ENCODE results near the gene PYGO2. TPM values are rescaled to one million over a fixed set of nuclear protein-coding genes. Genes with fewer than 3 reads are reported as not detected.

PYGO2 gene
- total RNA-seq, 1 experiment from 2014 or later: 37.4 TPM

GRCh38 chr1:154955718-154956543, 5.7 kb downstream of the PYGO2 start, which contains the start of gene PBXIP1:
TSS of gene PBXIP1 (minus strand) at chr1:154956099. CDS start at chr1:154953721, 2,378 bp downstream.
- CTCF ChIA-PET: interaction anchor here (0.6 to 3.8 kb wide), 31 partner anchors 15 to 409 kb away, joined by 3 to 77 read pairs (median 4); partner anchors contain the start of genes ADAM15, FLAD1, KRTCAP2 and LENEP
- TF ChIP-seq FOXK1 (CRISPR knock-in tag; IDR thresholded peaks at IDR 0.05) (0 out of 2 replicates have a peak, but pooled peaks have one; percentile 40), ZBTB21 (CRISPR knock-in tag; IDR thresholded peaks at IDR 0.05; ENCODE audit: borderline replicate concordance) (no peak), ZNF532 (CRISPR knock-in tag; IDR thresholded peaks at IDR 0.05; ENCODE audit: borderline replicate concordance) (no peak), HMGXB4 (CRISPR knock-in tag; IDR thresholded peaks at IDR 0.05) (no peak), ETV6 (CRISPR knock-in tag; IDR thresholded peaks at IDR 0.05) (no peak), ZMAT4 (CRISPR knock-in tag; IDR thresholded peaks at IDR 0.05) (peak; percentile 52; the same call in 1 of the 2 replicates), AR (CRISPR knock-in tag; IDR thresholded peaks at IDR 0.05) (0 out of 2 replicates have a peak, but pooled peaks have one; percentile 21), NFATC4 (CRISPR knock-in tag; IDR thresholded peaks at IDR 0.05) (no peak), CTCF (IDR thresholded peaks at IDR 0.05) (no peak), ZNF425 (CRISPR knock-in tag; conservative IDR thresholded peaks at IDR 0.05) (no peak), FOXP4 (CRISPR knock-in tag; IDR thresholded peaks at IDR 0.05) (no peak), ZNF121 (CRISPR knock-in tag; IDR thresholded peaks at IDR 0.05) (no peak), USF1 (CRISPR knock-in tag; IDR thresholded peaks at IDR 0.05) (peak; percentile 86), PRDM15 (CRISPR knock-in tag; IDR thresholded peaks at IDR 0.05) (peak; percentile 75)

More at GRCh38 chr1:154955718-154956543, 5.7 kb downstream of the PYGO2 start, which contains the start of gene PBXIP1:
- DNase-seq (ENCODE audit: low spot score): peak; percentile 85
- Mint-ChIP-seq H3K27me3 (ENCODE audit: low read depth) (no peaks in the 10 kb centered on the region), H3K9me3 (no peaks in the 10 kb centered on the region), H3K36me3 (peaks cover 13% of the 10 kb centered on the region), H3K27ac (peak within 1 kb of the TSS; percentile 99), H3K4me1 (peaks cover 53% of the 10 kb centered on the region), H3K4me3 (peak within 1 kb of the TSS; percentile 97)
- peak; percentile 87 for ATAC-seq
- POLR2A ChIA-PET: interaction anchor here (0.8 to 4.6 kb wide), 10 partner anchors 10 to 238 kb away, joined by 3 to 66 read pairs (median 5); partner anchors contain the start of genes CKS1B, FLAD1, KCNN3 and PMVK

Data from WTC11 (cell line).